ENCODE results near the gene DAP.
"Not testable (repeated sequence)": the region's sequence is repeated elsewhere in the genome, so short reads cannot be mapped to it uniquely, and the experiment has no call there.

Gene DAP

GRCh38 chr5:10673407-10673806 lies 87.6 kb downstream of the DAP start:
- Histone ChIP-seq H3K9me3 (replicated peaks; ENCODE audit: low read length) (peaks cover 7% of the 10 kb centered on the region), H3K36me3 (ENCODE audit: insufficient read depth, low read length) (peaks cover 17% of the 10 kb centered on the region), H3K27me3 (ENCODE audit: control insufficient read depth, insufficient read depth, low read length) (peaks cover 10% of the 10 kb centered on the region), H3K9ac (ENCODE audit: low read depth, low read length) (no peak overlapping the region), H3K4me2 (ENCODE audit: low read length) (no peak overlapping the region), H3K4me3 (ENCODE audit: low read length) (no peak overlapping the region), H3K4me1 (ENCODE audit: control insufficient read depth, insufficient read depth, low read length) (no peaks in the 10 kb centered on the region)

- Histone ChIP-seq H3K4me3 (ENCODE audit: low read length) (no peak overlapping the region), H3K4me1 (ENCODE audit: control insufficient read depth, insufficient read depth, low read length) (no peaks in the 10 kb centered on the region), H3K4me2 (ENCODE audit: low read length) (no peak overlapping the region), H3K27me3 (ENCODE audit: control insufficient read depth, insufficient read depth, low read length) (peaks cover 10% of the 10 kb centered on the region), H3K36me3 (ENCODE audit: insufficient read depth, low read length) (peaks cover 13% of the 10 kb centered on the region), H3K9me3 (replicated peaks; ENCODE audit: low read length) (peaks cover 7% of the 10 kb centered on the region), H3K9ac (ENCODE audit: low read depth, low read length) (no peak overlapping the region)
Observed at GRCh38 chr5:10673017-10673389, 88.0 kb downstream of the DAP start.

DNA sequence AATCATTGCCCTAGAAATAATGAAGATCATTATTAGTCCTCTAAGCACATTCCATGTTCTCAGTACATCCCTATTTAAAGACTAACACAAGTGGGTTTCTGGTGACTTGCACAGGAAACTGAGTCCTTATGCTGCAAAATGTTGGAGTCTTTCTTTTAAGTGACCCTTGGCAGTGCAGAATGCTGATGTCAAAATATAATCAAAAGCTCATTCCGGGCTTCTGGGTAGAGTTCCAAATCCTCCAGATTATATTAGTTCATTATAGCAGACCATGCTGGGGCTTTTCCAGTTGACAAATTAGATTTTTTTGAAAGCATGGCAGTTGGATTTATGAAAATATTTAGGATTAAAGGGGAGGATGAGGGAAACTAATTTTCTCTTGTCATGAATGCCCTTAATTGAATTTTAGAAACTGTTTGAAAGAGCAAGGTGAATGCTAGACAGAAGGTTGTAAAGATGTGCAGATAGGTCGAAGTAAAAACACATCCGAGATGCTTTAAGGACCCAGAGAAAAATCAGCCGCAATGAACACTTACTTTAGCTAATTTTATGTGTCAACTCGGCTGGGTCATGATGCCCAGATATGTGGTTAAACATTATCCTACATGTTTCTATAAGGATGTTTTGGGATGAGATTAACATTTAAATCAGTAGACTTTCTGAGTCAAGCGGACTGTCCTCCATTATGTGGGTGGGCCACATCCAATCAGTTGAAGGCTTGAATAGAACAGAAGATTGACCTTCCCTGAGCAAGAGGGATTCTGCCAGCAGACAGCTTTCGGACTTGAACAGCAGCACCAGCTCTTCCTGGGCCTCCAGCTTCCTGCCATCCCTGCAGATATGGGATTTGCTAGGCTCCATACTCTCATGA lies 88.7 kb downstream of the DAP start:
- Histone ChIP-seq H3K27me3 (ENCODE audit: control insufficient read depth, insufficient read depth, low read length) (peaks cover 10% of the 10 kb centered on the region), H3K9me3 (replicated peaks; ENCODE audit: low read length) (peaks cover 7% of the 10 kb centered on the region), H3K4me3 (ENCODE audit: low read length) (no peak overlapping the region), H3K4me2 (ENCODE audit: low read length) (no peak overlapping the region), H3K9ac (ENCODE audit: low read depth, low read length) (no peak overlapping the region), H3K4me1 (ENCODE audit: control insufficient read depth, insufficient read depth, low read length) (no peaks in the 10 kb centered on the region), H3K36me3 (ENCODE audit: insufficient read depth, low read length) (peaks cover 7% of the 10 kb centered on the region)

GRCh38 chr5:10671041-10672008 lies 89.7 kb downstream of the DAP start:
- no peak overlapping the region for H3K9ac ChIP-seq (ENCODE audit: low read depth, low read length)
- H3K36me3 ChIP-seq (ENCODE audit: insufficient read depth, low read length), result no peaks in the 10 kb centered on the region
- peaks cover 10% of the 10 kb centered on the region for H3K27me3 ChIP-seq (ENCODE audit: control insufficient read depth, insufficient read depth, low read length)
- H3K4me3 ChIP-seq (ENCODE audit: low read length), result no peak overlapping the region
- peaks cover 7% of the 10 kb centered on the region for H3K9me3 ChIP-seq (replicated peaks; ENCODE audit: low read length)
- H3K4me1 ChIP-seq (ENCODE audit: control insufficient read depth, insufficient read depth, low read length), result no peaks in the 10 kb centered on the region
- no peak overlapping the region for H3K4me2 ChIP-seq (ENCODE audit: low read length)

- H3K4me3 ChIP-seq (ENCODE audit: low read length), result no peak overlapping the region
- no peaks in the 10 kb centered on the region for H3K4me1 ChIP-seq (ENCODE audit: control insufficient read depth, insufficient read depth, low read length)
- H3K4me2 ChIP-seq (ENCODE audit: low read length), result no peak overlapping the region
- peaks cover 7% of the 10 kb centered on the region for H3K9me3 ChIP-seq (replicated peaks; ENCODE audit: low read length)
- no peaks in the 10 kb centered on the region for H3K36me3 ChIP-seq (ENCODE audit: insufficient read depth, low read length)
- peaks cover 10% of the 10 kb centered on the region for H3K27me3 ChIP-seq (ENCODE audit: control insufficient read depth, insufficient read depth, low read length)
- H3K9ac ChIP-seq (ENCODE audit: low read depth, low read length), result no peak overlapping the region
Observed at GRCh38 chr5:10669983-10670382, 91.1 kb downstream of the DAP start.

GRCh38 chr5:10668697-10669096 lies 92.3 kb downstream of the DAP start:
- Histone ChIP-seq H3K36me3 (ENCODE audit: insufficient read depth, low read length) (no peaks in the 10 kb centered on the region), H3K27me3 (ENCODE audit: control insufficient read depth, insufficient read depth, low read length) (peaks cover 15% of the 10 kb centered on the region), H3K4me1 (ENCODE audit: control insufficient read depth, insufficient read depth, low read length) (no peaks in the 10 kb centered on the region), H3K9ac (ENCODE audit: low read depth, low read length) (no peak overlapping the region), H3K9me3 (replicated peaks; ENCODE audit: low read length) (peaks cover 7% of the 10 kb centered on the region), H3K4me2 (ENCODE audit: low read length) (no peak overlapping the region), H3K4me3 (ENCODE audit: low read length) (no peak overlapping the region)

GRCh38 chr5:10667431-10668057 lies 93.5 kb downstream of the DAP start:
- Histone ChIP-seq H3K9me3 (replicated peaks; ENCODE audit: low read length) (peaks cover 7% of the 10 kb centered on the region), H3K4me2 (ENCODE audit: low read length) (no peak overlapping the region), H3K4me3 (ENCODE audit: low read length) (no peak overlapping the region), H3K9ac (ENCODE audit: low read depth, low read length) (no peak overlapping the region), H3K27me3 (ENCODE audit: control insufficient read depth, insufficient read depth, low read length) (peaks cover 22% of the 10 kb centered on the region), H3K4me1 (ENCODE audit: control insufficient read depth, insufficient read depth, low read length) (no peaks in the 10 kb centered on the region), H3K36me3 (ENCODE audit: insufficient read depth, low read length) (no peaks in the 10 kb centered on the region)

GRCh38 chr5:10666531-10667299 lies 94.3 kb downstream of the DAP start:
- Histone ChIP-seq H3K9ac (ENCODE audit: low read depth, low read length) (no peak overlapping the region), H3K4me2 (ENCODE audit: low read length) (no peak overlapping the region), H3K9me3 (replicated peaks; ENCODE audit: low read length) (peaks cover 7% of the 10 kb centered on the region), H3K4me1 (ENCODE audit: control insufficient read depth, insufficient read depth, low read length) (no peaks in the 10 kb centered on the region), H3K36me3 (ENCODE audit: insufficient read depth, low read length) (no peaks in the 10 kb centered on the region), H3K27me3 (ENCODE audit: control insufficient read depth, insufficient read depth, low read length) (peaks cover 17% of the 10 kb centered on the region), H3K4me3 (ENCODE audit: low read length) (no peak overlapping the region)

GRCh38 chr5:10665799-10666198 lies 95.2 kb downstream of the DAP start:
- H3K9ac ChIP-seq (ENCODE audit: low read depth, low read length), result no peak overlapping the region
- peaks cover 15% of the 10 kb centered on the region for H3K27me3 ChIP-seq (ENCODE audit: control insufficient read depth, insufficient read depth, low read length)
- peaks cover 7% of the 10 kb centered on the region for H3K9me3 ChIP-seq (replicated peaks; ENCODE audit: low read length)
- H3K4me3 ChIP-seq (ENCODE audit: low read length), result no peak overlapping the region
- no peak overlapping the region for H3K4me2 ChIP-seq (ENCODE audit: low read length)
- no peaks in the 10 kb centered on the region for H3K36me3 ChIP-seq (ENCODE audit: insufficient read depth, low read length)
- no peaks in the 10 kb centered on the region for H3K4me1 ChIP-seq (ENCODE audit: control insufficient read depth, insufficient read depth, low read length)

DNA sequence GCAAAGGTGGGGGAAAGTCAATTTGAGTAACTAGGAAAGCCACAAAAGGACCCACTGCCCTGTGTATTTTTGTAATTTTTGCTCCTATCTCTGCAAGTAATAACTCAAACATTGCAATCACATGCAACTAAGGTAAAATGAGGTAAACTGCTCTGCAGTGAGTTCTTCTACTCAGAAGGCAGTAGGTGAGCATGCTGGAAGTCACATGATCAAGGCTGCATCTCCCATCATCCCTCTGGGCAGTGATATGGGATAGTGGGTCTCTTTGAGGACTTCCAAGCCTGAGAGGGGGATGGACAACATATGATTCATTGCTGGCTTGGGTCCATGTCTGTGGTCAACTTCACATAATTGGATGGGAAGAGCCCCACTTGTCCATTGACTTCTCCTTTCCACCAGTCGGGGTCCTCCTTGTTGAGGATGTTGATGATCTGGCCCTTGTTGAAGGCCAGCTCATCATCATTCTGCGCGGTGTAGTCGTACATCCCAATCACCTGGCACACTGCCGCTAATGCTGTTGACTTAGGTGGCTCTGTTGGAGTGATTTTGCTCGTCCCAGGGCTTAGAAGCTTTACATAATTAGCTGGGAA lies 96.8 kb downstream of the DAP start:
- not testable (repeated sequence) for H3K9me3 ChIP-seq (replicated peaks; ENCODE audit: low read length); H3K36me3 ChIP-seq (ENCODE audit: insufficient read depth, low read length); H3K4me3 ChIP-seq (ENCODE audit: low read length); H3K4me1 ChIP-seq (ENCODE audit: control insufficient read depth, insufficient read depth, low read length); H3K9ac ChIP-seq (ENCODE audit: low read depth, low read length); H3K4me2 ChIP-seq (ENCODE audit: low read length)
- peaks cover 15% of the 10 kb centered on the region for H3K27me3 ChIP-seq (ENCODE audit: control insufficient read depth, insufficient read depth, low read length)

All from skeletal muscle satellite cell (primary cell).